ENCODE data around the gene ZG16B. TPM values are rescaled to one million over a fixed set of nuclear protein-coding genes. Genes with fewer than 3 reads are reported as not detected.

The ZG16B gene
- total and polyA plus RNA-seq, 5 experiments from 2014 or later, result not detected

DNA sequence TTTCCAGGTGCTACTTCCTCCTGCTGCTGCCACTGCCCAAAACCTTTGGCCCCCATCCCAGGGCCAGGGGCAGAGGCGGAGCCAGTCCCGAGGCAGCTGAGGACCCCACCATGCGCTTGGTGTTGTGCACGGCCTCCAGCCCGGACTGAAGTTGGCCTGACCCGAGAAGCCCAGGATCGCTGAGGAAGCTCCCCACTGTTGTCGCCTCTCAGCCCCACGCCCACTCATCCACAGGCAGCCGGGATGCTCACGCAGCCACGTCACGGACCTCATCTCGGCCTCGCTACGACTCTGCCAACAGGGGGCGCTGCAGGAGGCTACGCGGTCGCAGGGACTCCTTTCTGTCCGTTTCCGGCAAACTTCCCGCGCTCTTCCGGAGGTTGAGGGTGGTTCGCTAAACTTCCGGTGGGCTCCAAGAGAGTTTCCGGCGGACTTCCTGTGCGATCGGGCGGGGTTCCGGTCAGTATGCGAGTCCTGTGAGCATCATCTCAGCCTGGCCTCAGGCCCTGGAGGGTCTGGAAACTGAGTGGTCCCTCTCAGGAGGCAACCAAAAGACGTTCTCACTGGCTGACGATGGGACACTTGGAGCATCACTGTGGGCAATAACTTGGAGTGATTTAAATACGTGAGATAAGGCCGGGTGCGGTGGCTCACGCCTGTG lies 12.4 kb downstream of the ZG16B start:
- Mint-ChIP-seq H3K4me3 (peak overlapping the region; percentile 22 to 82 (median 69)), H3K4me1 (peaks cover 11 to 62% (median 56%) of the 10 kb centered on the region in 4 donors), H3K9me3 (no peaks in the 10 kb centered on the region), H3K27me3 (peaks cover 0 to 2% (median under 1%) of the 10 kb centered on the region in 5 donors), H3K36me3 (no peaks in the 10 kb centered on the region), H3K27ac (peak overlapping the region; percentile 86 to 96 (median 94))
- DNase-seq (peak in 9 of 10 donors; percentile 53 to 77 (median 62)), ATAC-seq (peak; percentile 53 to 80)
- POLR2A ChIA-PET, result interaction anchor here (1.0 to 1.4 kb wide), 3 partner anchors 26 to 65 kb away, joined by 3 to 9 read pairs (median 5); partner anchors contain the start of gene FLYWCH2

DNA sequence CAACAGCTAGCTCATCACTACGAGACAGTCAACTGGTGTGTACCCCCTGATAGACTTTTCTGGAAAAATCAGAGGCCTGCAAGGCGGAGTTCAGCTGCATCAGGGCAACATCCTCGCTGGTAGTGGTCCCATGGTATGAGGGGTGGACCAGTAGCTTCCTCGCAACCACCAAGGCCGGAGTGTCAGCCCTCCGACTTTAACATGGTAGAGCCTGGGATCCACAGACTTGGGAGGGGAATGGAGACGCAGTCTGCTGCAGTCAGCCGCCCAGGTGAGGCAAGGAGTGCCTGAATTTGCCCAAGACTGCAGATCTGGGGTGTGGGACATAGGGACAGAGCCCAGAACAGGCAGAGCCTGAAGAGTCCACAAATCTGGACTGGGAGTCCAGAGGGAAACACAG lies 13.4 kb downstream of the ZG16B start:
- DNase-seq, result no peak
- no peaks in the 10 kb centered on the region for H3K36me3 Mint-ChIP-seq
- H3K27me3 Mint-ChIP-seq, result peaks cover 0 to 1% (median 0%) of the 10 kb centered on the region in 5 donors
- peak overlapping the region in 8 of 10 donors; percentile 11 to 90 (median 79) for H3K27ac Mint-ChIP-seq
- peaks cover 7 to 54% (median 49%) of the 10 kb centered on the region in 4 donors for H3K4me1 Mint-ChIP-seq
- H3K4me3 Mint-ChIP-seq, result no peak overlapping the region
- peaks cover 0 to 2% (median 0%) of the 10 kb centered on the region in 9 donors for H3K9me3 Mint-ChIP-seq
- ATAC-seq, result no peak
- POLR2A ChIA-PET, result interaction anchor here (1.0 kb wide), 1 partner anchor 39 kb away, joined by 3 read pairs; the partner anchor contains the start of gene FLYWCH2

DNA sequence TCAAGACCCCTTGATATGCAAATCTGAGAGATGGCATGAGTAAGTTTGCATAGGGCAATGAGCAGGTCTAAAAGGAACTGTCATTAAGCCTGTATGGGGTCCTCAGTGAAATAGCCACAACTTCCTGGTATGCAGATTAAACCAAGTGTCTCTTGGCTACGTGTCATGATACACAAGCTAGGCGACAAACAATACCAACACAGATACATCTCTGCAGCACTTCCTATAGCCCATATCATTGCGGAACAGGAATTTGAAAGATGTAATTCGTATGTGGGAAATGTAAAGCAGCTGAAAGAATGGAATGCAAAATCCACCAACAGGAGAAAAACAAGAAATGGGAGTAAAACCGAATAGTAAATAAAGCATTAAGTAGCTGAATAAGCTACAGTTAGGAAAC lies 15.0 kb downstream of the ZG16B start:
- H3K9me3 Mint-ChIP-seq, result peaks cover 0 to 2% (median 0%) of the 10 kb centered on the region in 9 donors
- H3K27me3 Mint-ChIP-seq, result peaks cover 1 to 17% (median 6%) of the 10 kb centered on the region in 5 donors
- DNase-seq, result no peak
- POLR2A ChIA-PET, result interaction anchor here (1.3 kb wide), 1 partner anchor 23 kb away, joined by 5 read pairs; no protein-coding TSS in a partner anchor
- peak overlapping the region in 5 of 10 donors; percentile 32 to 75 (median 58) for H3K27ac Mint-ChIP-seq
- no peak for ATAC-seq
- no peaks in the 10 kb centered on the region for H3K36me3 Mint-ChIP-seq
- no peak overlapping the region for H3K4me3 Mint-ChIP-seq
- H3K4me1 Mint-ChIP-seq, result peaks cover 10 to 43% (median 39%) of the 10 kb centered on the region in 4 donors

DNA sequence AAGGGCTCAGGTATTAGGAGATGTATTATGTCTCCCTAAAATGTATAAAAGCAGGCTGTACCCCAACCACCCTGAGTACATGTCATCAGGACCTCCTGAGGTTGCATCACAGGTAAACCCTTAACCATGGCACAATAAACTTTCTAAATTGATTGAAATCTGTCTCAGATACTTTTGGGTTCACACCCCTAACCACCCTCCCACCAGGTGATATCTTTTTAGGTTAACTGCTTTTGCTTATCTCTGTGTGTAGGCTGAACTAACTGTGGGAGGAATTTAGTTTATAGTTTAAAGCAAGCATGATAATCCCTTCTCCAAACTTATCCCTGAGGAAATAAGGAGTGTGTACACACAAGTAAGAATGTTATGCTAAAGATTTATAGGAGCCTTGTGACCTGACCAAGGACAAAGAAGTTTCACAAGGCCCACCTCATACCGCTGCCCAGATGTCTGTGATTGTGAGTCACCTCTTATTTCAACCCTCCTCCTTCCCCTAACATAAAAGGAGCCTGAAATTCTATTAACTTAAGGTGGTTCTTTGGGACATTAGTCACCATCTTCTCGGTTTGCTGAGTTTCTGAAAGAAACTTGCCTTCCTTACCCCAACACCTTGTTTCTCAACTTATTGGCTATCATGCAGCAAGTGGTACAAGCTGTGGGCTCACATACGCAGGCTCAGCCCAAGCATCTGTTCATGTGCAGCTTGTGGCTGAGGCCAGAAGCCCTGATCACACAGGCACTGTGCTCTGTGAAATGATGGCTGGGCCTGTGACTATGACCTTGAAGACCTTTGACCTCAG lies 16.6 kb downstream of the ZG16B start:
- POLR2A ChIA-PET, result no interaction called here
- peaks cover 3 to 19% (median 6%) of the 10 kb centered on the region in 5 donors for H3K27me3 Mint-ChIP-seq
- no peaks in the 10 kb centered on the region for H3K36me3 Mint-ChIP-seq
- peaks cover 10 to 31% (median 26%) of the 10 kb centered on the region in 4 donors for H3K4me1 Mint-ChIP-seq
- DNase-seq, result no peak
- H3K27ac Mint-ChIP-seq, result peak overlapping the region in 6 of 10 donors; percentile 3 to 56 (median 34)
- ATAC-seq, result no peak
- H3K9me3 Mint-ChIP-seq, result peaks cover 0 to 2% (median 0%) of the 10 kb centered on the region in 9 donors
- no peak overlapping the region for H3K4me3 Mint-ChIP-seq

DNA sequence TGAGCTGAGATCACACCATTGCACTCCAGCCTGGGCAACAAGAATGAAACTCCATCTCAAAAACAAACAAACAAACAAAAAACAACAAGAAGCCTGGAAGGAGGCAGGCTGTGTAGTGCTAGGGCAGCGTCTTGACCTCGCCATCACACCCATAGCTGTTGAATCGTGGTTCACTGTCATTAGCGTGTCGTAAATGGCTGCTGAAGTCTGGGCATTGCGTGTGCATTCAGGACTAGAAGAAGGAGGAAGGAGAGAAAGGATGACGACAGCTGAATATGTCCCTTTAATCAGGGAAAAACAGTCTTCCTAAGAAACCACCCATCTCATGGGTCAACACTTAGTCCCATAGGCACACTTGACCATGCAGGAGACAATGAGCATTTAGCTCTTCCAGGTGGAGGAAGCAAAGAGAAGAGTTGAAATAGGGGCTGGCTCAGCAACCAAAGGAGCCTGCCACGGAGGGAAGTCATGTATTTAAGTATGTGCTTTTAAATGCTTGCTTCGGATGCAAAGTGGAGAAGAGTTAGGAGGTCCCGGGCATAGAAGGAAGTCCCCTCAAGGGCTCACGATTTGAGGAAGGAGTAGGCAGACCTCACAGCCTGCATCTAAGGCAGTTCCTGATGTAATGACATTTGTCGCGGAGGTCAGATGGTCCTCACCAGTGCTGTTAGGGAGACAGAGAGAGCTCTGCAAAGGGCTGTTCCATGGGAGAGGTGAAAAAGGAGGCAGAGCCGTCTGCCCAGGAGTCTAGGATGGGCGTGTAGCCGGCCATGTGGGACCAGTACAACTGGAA lies 19.0 kb downstream of the ZG16B start:
- peaks cover 0 to 4% (median 2%) of the 10 kb centered on the region in 9 donors for H3K9me3 Mint-ChIP-seq
- H3K4me1 Mint-ChIP-seq, result peaks cover 4 to 17% (median 9%) of the 10 kb centered on the region in 4 donors
- no peak overlapping the region for H3K27ac Mint-ChIP-seq
- ATAC-seq (no peak), DNase-seq (no peak)
- no peak overlapping the region for H3K4me3 Mint-ChIP-seq
- H3K27me3 Mint-ChIP-seq, result peaks cover 3 to 19% (median 6%) of the 10 kb centered on the region in 5 donors
- H3K36me3 Mint-ChIP-seq, result peaks cover 0 to 1% (median 0%) of the 10 kb centered on the region in 3 donors
- POLR2A ChIA-PET, result no interaction called here

DNA sequence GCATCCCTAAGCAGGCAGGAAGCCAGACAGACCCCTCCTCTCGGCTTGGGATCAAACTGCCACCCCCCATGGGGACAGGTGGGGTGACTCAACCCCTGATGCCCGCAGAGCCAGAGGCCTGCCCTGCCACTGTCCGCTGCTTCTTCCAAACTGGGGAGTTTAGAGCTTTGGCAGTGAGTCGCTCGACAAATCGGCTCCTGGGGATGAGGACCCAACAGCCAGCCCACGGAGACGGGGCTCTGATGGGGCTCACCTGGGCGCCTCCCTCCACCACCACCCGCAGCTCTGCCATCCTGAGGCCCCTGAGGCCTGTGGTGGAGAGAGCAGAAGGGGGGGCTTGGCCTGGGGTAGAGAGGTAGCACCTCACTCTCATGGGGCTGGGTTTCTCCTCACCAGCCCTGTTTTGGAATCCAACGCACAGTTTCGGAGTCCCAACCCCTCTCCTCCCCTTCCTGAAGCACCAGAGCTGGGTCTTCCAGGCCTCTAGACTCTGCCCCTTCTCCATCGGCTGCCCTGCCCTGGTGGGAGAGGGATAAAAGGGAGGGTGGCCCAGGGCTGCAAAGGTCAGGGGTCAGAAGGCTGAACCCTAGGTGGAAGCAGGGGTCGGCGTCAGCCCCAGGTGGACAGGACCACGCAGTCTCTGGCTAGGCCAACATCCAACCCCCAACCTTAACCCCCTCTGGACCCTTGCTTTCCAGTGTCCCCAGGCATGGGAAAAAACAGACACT lies 22.1 kb downstream of the ZG16B start:
- no peak overlapping the region for H3K4me3 Mint-ChIP-seq
- H3K27ac Mint-ChIP-seq, result no peak overlapping the region
- peaks cover 0 to 7% (median 3%) of the 10 kb centered on the region in 4 donors for H3K4me1 Mint-ChIP-seq
- H3K9me3 Mint-ChIP-seq, result peaks cover 0 to 13% (median 9%) of the 10 kb centered on the region in 9 donors
- POLR2A ChIA-PET, result interaction anchor here (1.0 kb wide), 1 partner anchor 13 kb away, joined by 4 read pairs; no protein-coding TSS in a partner anchor
- DNase-seq (no peak), ATAC-seq (no peak)
- H3K27me3 Mint-ChIP-seq, result peaks cover 3 to 19% (median 6%) of the 10 kb centered on the region in 5 donors
- peaks cover 0 to 8% (median 3%) of the 10 kb centered on the region in 3 donors for H3K36me3 Mint-ChIP-seq

DNA sequence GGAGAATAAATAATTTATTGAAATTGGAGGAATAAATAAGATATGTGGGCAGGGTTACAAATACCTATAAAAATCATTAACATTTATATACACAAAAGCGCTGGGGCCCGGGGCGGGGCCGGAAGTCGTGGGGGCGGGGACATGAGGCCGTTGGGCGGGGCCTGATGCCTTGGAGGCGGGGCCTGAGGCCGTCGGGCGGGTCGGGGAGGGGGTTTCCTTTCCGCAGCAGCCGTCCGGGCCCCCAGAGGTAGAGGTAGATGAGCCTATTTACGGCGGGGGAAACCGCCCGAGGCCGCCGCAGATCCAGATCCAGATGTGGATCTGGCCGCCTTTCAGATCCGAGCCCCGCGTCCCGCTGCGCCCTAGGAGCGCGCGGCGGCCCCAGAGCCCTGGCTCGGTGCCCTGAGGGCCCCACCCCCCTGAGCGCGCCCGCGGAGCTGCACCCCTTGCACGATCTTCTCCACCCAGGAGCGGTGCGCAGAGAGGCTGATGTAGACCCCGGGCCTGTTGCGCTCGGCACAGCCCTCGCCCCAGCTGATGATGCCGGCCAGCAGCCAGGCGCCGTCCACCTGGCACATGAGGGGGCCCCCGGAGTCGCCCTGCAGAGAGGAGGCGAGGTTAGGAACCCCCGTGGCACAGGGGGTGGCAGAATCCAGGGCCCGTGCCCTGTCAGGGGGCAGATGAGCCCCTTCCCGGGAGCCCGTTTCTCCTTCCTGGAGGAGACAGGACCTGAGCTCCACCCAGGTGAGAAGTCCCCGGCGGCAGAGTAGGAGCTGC lies 22.8 kb downstream of the ZG16B start:
- ATAC-seq, result no peak
- Mint-ChIP-seq H3K27ac (no peak overlapping the region), H3K27me3 (peaks cover 3 to 26% (median 10%) of the 10 kb centered on the region in 5 donors), H3K9me3 (peaks cover 0 to 13% (median 9%) of the 10 kb centered on the region in 9 donors), H3K4me3 (no peak overlapping the region), H3K36me3 (peaks cover 0 to 8% (median 3%) of the 10 kb centered on the region in 3 donors), H3K4me1 (peaks cover 4 to 13% (median 6%) of the 10 kb centered on the region in 4 donors)
- POLR2A ChIA-PET, result interaction anchor here (0.5 to 1.0 kb wide), 3 partner anchors 14 to 171 kb away, joined by 3 to 7 read pairs (median 4); no protein-coding TSS in a partner anchor
- DNase-seq, result no peak

DNA sequence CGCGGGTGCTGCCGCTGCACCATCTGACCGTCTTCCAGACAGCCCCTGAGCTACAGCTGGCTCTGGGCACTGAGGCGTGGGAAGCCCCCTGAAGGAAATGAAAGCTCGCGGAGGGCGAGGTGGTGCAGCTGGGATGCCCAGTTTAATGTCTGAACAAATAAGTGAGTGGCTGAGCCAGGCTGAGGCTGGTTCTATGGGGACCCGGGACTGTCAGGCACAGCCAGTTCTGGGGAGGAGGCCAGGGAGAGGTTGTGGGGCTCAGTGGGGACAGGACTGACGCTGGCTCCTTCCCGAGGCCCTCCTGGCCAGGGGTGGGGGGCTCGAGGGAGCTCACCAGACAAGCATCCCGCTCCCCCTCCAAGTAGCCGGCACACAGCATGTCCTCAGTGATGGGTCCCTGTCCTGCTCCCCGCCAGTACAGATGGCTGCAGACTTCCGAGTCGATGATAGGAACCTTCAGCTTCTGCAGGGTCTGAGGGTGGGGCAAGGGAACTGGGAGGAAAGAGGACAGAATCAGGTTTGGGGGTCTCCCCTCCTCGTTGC lies 23.5 kb downstream of the ZG16B start:
- DNase-seq (no peak), ATAC-seq (no peak)
- H3K4me1 Mint-ChIP-seq, result peaks cover 4 to 18% (median 6%) of the 10 kb centered on the region in 4 donors
- POLR2A ChIA-PET, result interaction anchor here (0.5 to 0.6 kb wide), 2 partner anchors 40 to 172 kb away, joined by 3 to 7 read pairs; no protein-coding TSS in a partner anchor
- peaks cover 0 to 13% (median 9%) of the 10 kb centered on the region in 9 donors for H3K9me3 Mint-ChIP-seq
- peak overlapping the region in 1 of 10 donors; percentile 20 for H3K4me3 Mint-ChIP-seq
- peaks cover 3 to 27% (median 10%) of the 10 kb centered on the region in 5 donors for H3K27me3 Mint-ChIP-seq
- peaks cover 0 to 8% (median 3%) of the 10 kb centered on the region in 3 donors for H3K36me3 Mint-ChIP-seq
- H3K27ac Mint-ChIP-seq, result no peak overlapping the region

DNA sequence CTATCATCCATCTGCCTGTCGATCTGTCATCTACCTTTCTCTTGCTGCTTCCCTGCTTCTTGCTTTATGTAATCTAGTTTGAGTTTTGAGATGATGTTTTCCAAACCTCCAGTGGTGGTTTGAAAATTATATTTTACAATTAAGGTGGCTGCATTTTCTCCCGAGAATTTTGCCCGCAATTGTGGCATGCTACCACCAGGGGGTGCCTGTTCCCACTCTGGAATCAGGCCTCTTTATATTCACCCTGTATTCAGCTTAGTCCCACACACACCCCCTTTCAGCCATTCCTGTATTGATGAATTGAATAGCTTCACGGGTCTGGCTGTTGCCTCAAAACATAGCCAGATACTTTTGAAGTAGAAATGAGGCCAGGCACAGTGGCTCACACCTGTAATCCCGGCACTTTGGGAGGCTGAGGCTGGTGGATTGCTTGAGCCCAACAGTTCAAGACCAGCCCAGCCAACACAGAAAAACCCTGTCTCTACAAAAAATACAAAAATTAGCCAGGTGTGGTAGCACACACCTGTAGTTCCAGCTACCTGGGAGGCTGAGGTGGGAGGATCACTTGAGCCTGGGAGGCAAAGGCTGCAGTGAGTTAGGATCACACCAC lies 24.7 kb downstream of the ZG16B start:
- H3K27ac Mint-ChIP-seq, result no peak overlapping the region
- peaks cover 3 to 18% (median 6%) of the 10 kb centered on the region in 4 donors for H3K4me1 Mint-ChIP-seq
- peaks cover 0 to 13% (median 9%) of the 10 kb centered on the region in 9 donors for H3K9me3 Mint-ChIP-seq
- H3K36me3 Mint-ChIP-seq, result peaks cover 0 to 8% (median 3%) of the 10 kb centered on the region in 3 donors
- ATAC-seq (no peak), DNase-seq (no peak)
- peaks cover 3 to 16% (median 4%) of the 10 kb centered on the region in 5 donors for H3K27me3 Mint-ChIP-seq
- POLR2A ChIA-PET, result no interaction called here
- no peak overlapping the region for H3K4me3 Mint-ChIP-seq

DNA sequence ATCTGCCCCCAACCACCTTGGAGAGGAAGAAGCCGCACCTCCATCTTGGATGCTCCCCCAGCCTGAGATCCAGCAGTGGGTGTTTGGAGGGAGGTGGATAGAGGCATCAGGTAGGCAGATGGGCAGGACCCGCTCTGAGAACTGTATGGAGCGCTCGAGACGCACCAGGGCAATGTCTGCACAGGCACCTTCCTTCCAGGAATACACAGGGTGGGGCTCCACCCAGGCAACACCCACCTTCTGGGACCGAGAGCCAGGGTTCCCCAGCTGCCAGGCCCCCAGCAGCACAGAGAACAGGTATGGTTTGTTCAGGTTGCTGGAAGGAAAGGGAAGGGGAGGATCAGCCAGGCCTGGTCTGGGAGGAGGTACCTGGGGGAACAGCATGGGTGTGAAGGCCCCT lies 25.4 kb downstream of the ZG16B start:
- Mint-ChIP-seq H3K27me3 (peaks cover 3 to 18% (median 7%) of the 10 kb centered on the region in 5 donors), H3K4me3 (peak overlapping the region in 1 of 10 donors; percentile 8), H3K27ac (peak overlapping the region in 2 of 10 donors; percentile 48 to 71), H3K4me1 (peaks cover 3 to 18% (median 6%) of the 10 kb centered on the region in 4 donors), H3K9me3 (peaks cover 0 to 13% (median 9%) of the 10 kb centered on the region in 9 donors), H3K36me3 (peaks cover 0 to 8% (median 3%) of the 10 kb centered on the region in 3 donors)
- ATAC-seq (no peak), DNase-seq (no peak)
- POLR2A ChIA-PET, result no interaction called here
